Activated naive CD8-positive, alpha-beta T cell treated with anti-CD3 and anti-CD28 coated beads, Interleukin-2, amount 10 ng/mL, durations not matched to agents 7 days and 5 days (primary cell): ENCODE results near the gene CSNK1D. TPM values are rescaled to one million over a fixed set of nuclear protein-coding genes. Genes with fewer than 3 reads are reported as not detected.

Experiments
- ATAC-seq: fragments of 150-1000 bp; cut with Tn5 transposase; one replicate; pipeline ENCODE4 v1.10.0; 2021; ENCODE audit warnings: low read depth, moderate library complexity
- POLR2A ChIA-PET: fragments of 350-600 bp; sonication (Branson Sonifier 250); formaldehyde crosslinking; loops from one replicate; lab custom pipeline; 2021; ENCODE audit warnings: antibody characterized with exemption; lab: Charles Lee
- DNase-seq: peaks from one replicate; pipeline ENCODE4 v3.0.0; 2021
- H3K27ac Mint-ChIP-seq: one replicate; pipeline ENCODE4 v1.8.0; 2022; ENCODE audit warnings: mild to moderate bottlenecking, mixed read lengths
- H3K27me3 Mint-ChIP-seq: one replicate; pipeline ENCODE4 v1.8.0; 2022; ENCODE audit warnings: mild to moderate bottlenecking, moderate library complexity, mixed read lengths
- H3K36me3 Mint-ChIP-seq: one replicate; pipeline ENCODE4 v1.8.0; 2021; ENCODE audit warnings: mild to moderate bottlenecking, mixed read lengths
- H3K4me1 Mint-ChIP-seq: one replicate; pipeline ENCODE4 v1.8.0; 2021; ENCODE audit warnings: mixed read lengths
- H3K4me3 Mint-ChIP-seq: one replicate; pipeline ENCODE4 v1.8.0; 2022; ENCODE audit warnings: mild to moderate bottlenecking, moderate library complexity, mixed read lengths
- H3K9me3 Mint-ChIP-seq: one replicate; pipeline ENCODE4 v1.8.0; 2021; ENCODE audit warnings: mixed read lengths
- total RNA-seq, 2 experiments: library from RNA; stranded (reverse); gene quantifications; one replicate each; pipeline ENCODE4 v1.2.3, GENCODE V29; 2021

Gene CSNK1D
- total RNA-seq, 2 experiments from 2014 or later = 135 to 140 TPM

- H3K9me3 Mint-ChIP-seq = no peaks in the 10 kb centered on the region
- POLR2A ChIA-PET = interaction anchor here (1.8 kb wide), 1 partner anchor 52 kb away, joined by 7 read pairs; no protein-coding TSS in a partner anchor
- H3K27ac Mint-ChIP-seq = no peak overlapping the region
- ATAC-seq (no peak), DNase-seq (no peak)
- H3K36me3 Mint-ChIP-seq = peaks cover 25% of the 10 kb centered on the region
- no peak overlapping the region for H3K4me3 Mint-ChIP-seq
- peaks cover 17% of the 10 kb centered on the region for H3K4me1 Mint-ChIP-seq
- H3K27me3 Mint-ChIP-seq = no peaks in the 10 kb centered on the region
These were observed 27.5 kb downstream of the CSNK1D start for GRCh38 chr17:82246040-82246364.

GRCh38 chr17:82245134-82246039, 28.1 kb downstream of the CSNK1D start:
- Mint-ChIP-seq H3K36me3 (peaks cover 24% of the 10 kb centered on the region), H3K27ac (peak overlapping the region; percentile 61), H3K4me3 (no peak overlapping the region), H3K4me1 (peaks cover 21% of the 10 kb centered on the region), H3K27me3 (no peaks in the 10 kb centered on the region), H3K9me3 (no peaks in the 10 kb centered on the region)
- POLR2A ChIA-PET = interaction anchor here (1.8 kb wide), 1 partner anchor 53 kb away, joined by 7 read pairs; no protein-coding TSS in a partner anchor
- DNase-seq (no peak), ATAC-seq (no peak)

- no peak for ATAC-seq
- no peaks in the 10 kb centered on the region for H3K27me3 Mint-ChIP-seq
- H3K4me1 Mint-ChIP-seq = peaks cover 23% of the 10 kb centered on the region
- no peak overlapping the region for H3K4me3 Mint-ChIP-seq
- POLR2A ChIA-PET = interaction anchor here (1.8 kb wide), 1 partner anchor 54 kb away, joined by 7 read pairs; no protein-coding TSS in a partner anchor
- H3K27ac Mint-ChIP-seq = peak overlapping the region; percentile 70
- DNase-seq = no peak
- H3K9me3 Mint-ChIP-seq = no peaks in the 10 kb centered on the region
- peaks cover 23% of the 10 kb centered on the region for H3K36me3 Mint-ChIP-seq
These were observed 28.9 kb downstream of the CSNK1D start for GRCh38 chr17:82244413-82245133.

GRCh38 chr17:82243648-82244412, 29.7 kb downstream of the CSNK1D start:
- Mint-ChIP-seq H3K4me3 (no peak overlapping the region), H3K36me3 (peaks cover 23% of the 10 kb centered on the region), H3K4me1 (peaks cover 26% of the 10 kb centered on the region), H3K9me3 (no peaks in the 10 kb centered on the region), H3K27ac (peak overlapping the region; percentile 49), H3K27me3 (no peaks in the 10 kb centered on the region)
- DNase-seq (no peak), ATAC-seq (no peak)
- POLR2A ChIA-PET = interaction anchor here (1.0 kb wide), 1 partner anchor 67 kb away, joined by 3 read pairs; no protein-coding TSS in a partner anchor

GRCh38 chr17:82242977-82243647, 30.4 kb downstream of the CSNK1D start:
- Mint-ChIP-seq H3K36me3 (peaks cover 18% of the 10 kb centered on the region), H3K9me3 (no peaks in the 10 kb centered on the region), H3K4me3 (no peak overlapping the region), H3K4me1 (peaks cover 31% of the 10 kb centered on the region), H3K27ac (no peak overlapping the region), H3K27me3 (no peaks in the 10 kb centered on the region)
- POLR2A ChIA-PET = interaction anchor here (1.0 to 2.0 kb wide), 2 partner anchors 61 to 68 kb away, joined by 3 to 6 read pairs; no protein-coding TSS in a partner anchor
- ATAC-seq (no peak), DNase-seq (no peak)

GRCh38 chr17:82242698-82242976, 30.9 kb downstream of the CSNK1D start:
- no peaks in the 10 kb centered on the region for H3K9me3 Mint-ChIP-seq
- no peak for ATAC-seq
- H3K27ac Mint-ChIP-seq = peak overlapping the region; percentile 42
- POLR2A ChIA-PET = interaction anchor here (1.5 to 2.0 kb wide), 3 partner anchors 50 to 61 kb away, joined by 3 to 12 read pairs (median 6); no protein-coding TSS in a partner anchor
- no peaks in the 10 kb centered on the region for H3K27me3 Mint-ChIP-seq
- H3K4me1 Mint-ChIP-seq = peaks cover 30% of the 10 kb centered on the region
- no peak for DNase-seq
- no peak overlapping the region for H3K4me3 Mint-ChIP-seq
- peaks cover 17% of the 10 kb centered on the region for H3K36me3 Mint-ChIP-seq

GRCh38 chr17:82241926-82242697, 31.4 kb downstream of the CSNK1D start:
- Mint-ChIP-seq H3K36me3 (peaks cover 20% of the 10 kb centered on the region), H3K27ac (peak overlapping the region; percentile 85), H3K4me1 (peaks cover 32% of the 10 kb centered on the region), H3K4me3 (no peak overlapping the region), H3K9me3 (no peaks in the 10 kb centered on the region), H3K27me3 (no peaks in the 10 kb centered on the region)
- ATAC-seq (no peak), DNase-seq (no peak)
- POLR2A ChIA-PET = interaction anchor here (0.7 to 2.6 kb wide), 6 partner anchors 12 to 76 kb away, joined by 3 to 12 read pairs (median 6); partner anchors contain the start of genes CD7 and SLC16A3

- Mint-ChIP-seq H3K4me3 (no peak overlapping the region), H3K27ac (peak overlapping the region; percentile 85), H3K36me3 (peaks cover 22% of the 10 kb centered on the region), H3K27me3 (no peaks in the 10 kb centered on the region), H3K9me3 (no peaks in the 10 kb centered on the region), H3K4me1 (peaks cover 31% of the 10 kb centered on the region)
- POLR2A ChIA-PET = interaction anchor here (0.6 to 2.6 kb wide), 7 partner anchors 12 to 76 kb away, joined by 3 to 12 read pairs (median 5); partner anchors contain the start of genes CD7 and SLC16A3
- ATAC-seq = no peak
- DNase-seq = no peak
These were observed 32.1 kb downstream of the CSNK1D start for GRCh38 chr17:82241183-82241925.

- ATAC-seq (no peak), DNase-seq (no peak)
- H3K36me3 Mint-ChIP-seq = peaks cover 22% of the 10 kb centered on the region
- H3K4me1 Mint-ChIP-seq = peaks cover 31% of the 10 kb centered on the region
- H3K9me3 Mint-ChIP-seq = no peaks in the 10 kb centered on the region
- POLR2A ChIA-PET = interaction anchor here (1.2 to 2.6 kb wide), 5 partner anchors 11 to 77 kb away, joined by 4 to 12 read pairs (median 6); partner anchors contain the start of genes CD7, CSNK1D and SLC16A3
- H3K4me3 Mint-ChIP-seq = peak overlapping the region; percentile 22
- H3K27ac Mint-ChIP-seq = peak overlapping the region; percentile 85
- no peaks in the 10 kb centered on the region for H3K27me3 Mint-ChIP-seq
These were observed 32.9 kb downstream of the CSNK1D start for GRCh38 chr17:82240506-82241182.

GRCh38 chr17:82239926-82240505, 33.5 kb downstream of the CSNK1D start:
- no peaks in the 10 kb centered on the region for H3K27me3 Mint-ChIP-seq
- ATAC-seq = no peak
- H3K4me1 Mint-ChIP-seq = peaks cover 32% of the 10 kb centered on the region
- no peaks in the 10 kb centered on the region for H3K9me3 Mint-ChIP-seq
- POLR2A ChIA-PET = interaction anchor here (1.2 to 2.6 kb wide), 3 partner anchors 10 to 77 kb away, joined by 4 to 10 read pairs (median 6); partner anchors contain the start of genes CD7, CSNK1D and SLC16A3
- peak overlapping the region; percentile 85 for H3K27ac Mint-ChIP-seq
- DNase-seq = no peak
- H3K4me3 Mint-ChIP-seq = peak overlapping the region; percentile 22
- peaks cover 18% of the 10 kb centered on the region for H3K36me3 Mint-ChIP-seq
